Measurements from ENCODE around the gene TRAP1. TPM values are rescaled to one million over a fixed set of nuclear protein-coding genes. Genes with fewer than 3 reads are reported as not detected.

The TRAP1 gene
- total RNA-seq, 1 experiment from 2014 or later, result 382 TPM

GRCh38 chr16:3681206-3681605, 36.1 kb downstream of the TRAP1 start:
- Histone ChIP-seq H3K9ac (ENCODE audit: low read length) (no peak overlapping the region), H3K27me3 (ENCODE audit: low read length) (no peaks in the 10 kb centered on the region), H3K4me3 (ENCODE audit: low read length) (no peak overlapping the region), H3K4me2 (ENCODE audit: low read length) (no peak overlapping the region), H3K9me2 (replicated peaks; ENCODE audit: low read length) (no peaks in the 10 kb centered on the region), H3K27ac (ENCODE audit: low read length) (no peak overlapping the region), H3K79me2 (ENCODE audit: low read length) (no peaks in the 10 kb centered on the region), H3K9me3 (ENCODE audit: low read length) (no peaks in the 10 kb centered on the region), H4K20me1 (ENCODE audit: low read length) (no peaks in the 10 kb centered on the region), H3K36me3 (ENCODE audit: low read depth, low read length) (peaks cover 8% of the 10 kb centered on the region), H3K4me1 (ENCODE audit: insufficient read depth, low read length) (no peaks in the 10 kb centered on the region), H3F3A (ENCODE audit: low read length, unreplicated experiment) (no peaks in the 10 kb centered on the region), H2AFZ (ENCODE audit: low read length) (no peak overlapping the region)
- intact Hi-C loops (cut with micrococcal nuclease), result no loop called here
- no peak for ATAC-seq
- BruUV-seq (replicated peaks), result no TSS peak
- DNase-seq, result no peak
- ChIA-PET POLR2A (ENCODE audit: unreplicated experiment) (no interaction called here), CTCF (no interaction called here)
- TF ChIP-seq CTCF (conservative IDR thresholded peaks at IDR 0.05; ENCODE audit: low read depth, low read length), result no peak
- no peak for TF ChIP-seq EZH2phosphoT487 (IDR thresholded peaks at IDR 0.05; ENCODE audit: borderline replicate concordance, low read length)
- TF ChIP-seq EZH2 (IDR thresholded peaks at IDR 0.05; ENCODE audit: low read length, unreplicated experiment), result no peak

GRCh38 chr16:3677994-3678393, 39.3 kb downstream of the TRAP1 start:
- no peak overlapping the region for H3K4me2 ChIP-seq (ENCODE audit: low read length)
- no peaks in the 10 kb centered on the region for H3F3A ChIP-seq (ENCODE audit: low read length, unreplicated experiment)
- no peak overlapping the region for H3K9ac ChIP-seq (ENCODE audit: low read length)
- no peaks in the 10 kb centered on the region for H3K9me2 ChIP-seq (replicated peaks; ENCODE audit: low read length)
- H3K27ac ChIP-seq (ENCODE audit: low read length), result no peak overlapping the region
- no peaks in the 10 kb centered on the region; the same call in 1 of the 2 replicates for H3K36me3 ChIP-seq (ENCODE audit: low read depth, low read length)
- ChIA-PET CTCF (no interaction called here), POLR2A (ENCODE audit: unreplicated experiment) (no interaction called here)
- TF ChIP-seq EZH2phosphoT487 (IDR thresholded peaks at IDR 0.05; ENCODE audit: borderline replicate concordance, low read length), result no peak
- TF ChIP-seq CTCF (conservative IDR thresholded peaks at IDR 0.05; ENCODE audit: low read depth, low read length), result no peak
- TF ChIP-seq EZH2 (IDR thresholded peaks at IDR 0.05; ENCODE audit: low read length, unreplicated experiment), result no peak
- H2AFZ ChIP-seq (ENCODE audit: low read length), result no peak overlapping the region
- H4K20me1 ChIP-seq (ENCODE audit: low read length), result no peaks in the 10 kb centered on the region
- no peaks in the 10 kb centered on the region for H3K79me2 ChIP-seq (ENCODE audit: low read length)
- BruUV-seq (replicated peaks), result no TSS peak
- H3K27me3 ChIP-seq (ENCODE audit: low read length), result no peaks in the 10 kb centered on the region
- no peak for ATAC-seq
- H3K4me3 ChIP-seq (ENCODE audit: low read length), result no peak overlapping the region
- H3K4me1 ChIP-seq (ENCODE audit: insufficient read depth, low read length), result no peaks in the 10 kb centered on the region
- no peak for DNase-seq
- intact Hi-C loops (cut with micrococcal nuclease), result no loop called here
- H3K9me3 ChIP-seq (ENCODE audit: low read length), result no peaks in the 10 kb centered on the region

- no peaks in the 10 kb centered on the region; the same call in 1 of the 2 replicates for H3K36me3 ChIP-seq (ENCODE audit: low read depth, low read length)
- TF ChIP-seq CTCF (conservative IDR thresholded peaks at IDR 0.05; ENCODE audit: low read depth, low read length), result no peak
- POLR2A ChIA-PET (ENCODE audit: unreplicated experiment), result no interaction called here
- DNase-seq (no peak), ATAC-seq (no peak)
- H3K27me3 ChIP-seq (ENCODE audit: low read length), result no peaks in the 10 kb centered on the region
- intact Hi-C loops (cut with micrococcal nuclease), result no loop called here
- no peaks in the 10 kb centered on the region for H3K9me3 ChIP-seq (ENCODE audit: low read length)
- CTCF ChIA-PET, result no interaction called here
- no peaks in the 10 kb centered on the region for H3K79me2 ChIP-seq (ENCODE audit: low read length)
- no peaks in the 10 kb centered on the region for H3K4me1 ChIP-seq (ENCODE audit: insufficient read depth, low read length)
- H3K27ac ChIP-seq (ENCODE audit: low read length), result no peak overlapping the region
- no peak overlapping the region for H3K9ac ChIP-seq (ENCODE audit: low read length)
- no peaks in the 10 kb centered on the region for H4K20me1 ChIP-seq (ENCODE audit: low read length)
- H2AFZ ChIP-seq (ENCODE audit: low read length), result no peak overlapping the region
- no TSS peak for BruUV-seq (replicated peaks)
- no peaks in the 10 kb centered on the region for H3K9me2 ChIP-seq (replicated peaks; ENCODE audit: low read length)
- H3K4me2 ChIP-seq (ENCODE audit: low read length), result no peak overlapping the region
- H3K4me3 ChIP-seq (ENCODE audit: low read length), result no peak overlapping the region
- H3F3A ChIP-seq (ENCODE audit: low read length, unreplicated experiment), result no peaks in the 10 kb centered on the region
These were observed 41.7 kb downstream of the TRAP1 start for GRCh38 chr16:3675601-3676130.

Measured in PC-3 (cell line).